ENCODE measurements around the gene ADGRL3. TPM values are rescaled to one million over a fixed set of nuclear protein-coding genes. Genes with fewer than 3 reads are reported as not detected.

The ADGRL3 gene
- total RNA-seq, 2 experiments from 2014 or later = not detected

- intact Hi-C loops (cut with micrococcal nuclease) = no loop called here
Observed at GRCh38 chr4:62053974-62054373, 853.8 kb downstream of the ADGRL3 start.

GRCh38 chr4:62057031-62057430 is 856.9 kb downstream of the ADGRL3 start:
- no peak overlapping the region for H3K4me3 Mint-ChIP-seq
- no peaks in the 10 kb centered on the region for H3K36me3 Mint-ChIP-seq
- peaks cover 13% of the 10 kb centered on the region for H3K9me3 Mint-ChIP-seq
- no peaks in the 10 kb centered on the region for H3K4me1 Mint-ChIP-seq (ENCODE audit: low read depth)
- no peak overlapping the region for H3K27ac Mint-ChIP-seq
- ChIA-PET POLR2A (no interaction called here), CTCF (no interaction called here)
- DNase-seq = no peak
- intact Hi-C loops (cut with micrococcal nuclease) = no loop called here
- H3K27me3 Mint-ChIP-seq = no peaks in the 10 kb centered on the region

More at GRCh38 chr4:62053974-62054373, 853.8 kb downstream of the ADGRL3 start:
- CTCF ChIA-PET = no interaction called here
- H3K36me3 Mint-ChIP-seq = no peaks in the 10 kb centered on the region
- H3K4me3 Mint-ChIP-seq = no peak overlapping the region
- H3K27ac Mint-ChIP-seq = no peak overlapping the region
- no peaks in the 10 kb centered on the region for H3K27me3 Mint-ChIP-seq
- H3K9me3 Mint-ChIP-seq = peaks cover 5% of the 10 kb centered on the region
- no peak for DNase-seq
- POLR2A ChIA-PET = no interaction called here
- H3K4me1 Mint-ChIP-seq (ENCODE audit: low read depth) = no peaks in the 10 kb centered on the region

- Mint-ChIP-seq H3K27me3 (no peaks in the 10 kb centered on the region), H3K27ac (no peak overlapping the region), H3K4me3 (no peak overlapping the region), H3K4me1 (ENCODE audit: low read depth) (no peaks in the 10 kb centered on the region), H3K36me3 (no peaks in the 10 kb centered on the region), H3K9me3 (peaks cover 17% of the 10 kb centered on the region)
- ChIA-PET CTCF (no interaction called here), POLR2A (no interaction called here)
- intact Hi-C loops (cut with micrococcal nuclease) = no loop called here
- DNase-seq = no peak
Observed at GRCh38 chr4:62058571-62058970, 858.4 kb downstream of the ADGRL3 start.

- Mint-ChIP-seq H3K9me3 (peaks cover 25% of the 10 kb centered on the region), H3K36me3 (no peaks in the 10 kb centered on the region), H3K27me3 (no peaks in the 10 kb centered on the region), H3K4me3 (no peak overlapping the region), H3K4me1 (ENCODE audit: low read depth) (no peaks in the 10 kb centered on the region), H3K27ac (no peak overlapping the region)
- CTCF ChIA-PET = no interaction called here
- POLR2A ChIA-PET = no interaction called here
- intact Hi-C loops (cut with micrococcal nuclease) = no loop called here
- DNase-seq = no peak
Observed at GRCh38 chr4:62070291-62070852, 870.2 kb downstream of the ADGRL3 start.

GRCh38 chr4:62075089-62075488 is 875.0 kb downstream of the ADGRL3 start:
- H3K9me3 Mint-ChIP-seq = peaks cover 21% of the 10 kb centered on the region
- H3K27ac Mint-ChIP-seq = no peak overlapping the region
- no peaks in the 10 kb centered on the region for H3K27me3 Mint-ChIP-seq
- no peaks in the 10 kb centered on the region for H3K36me3 Mint-ChIP-seq
- intact Hi-C loops (cut with micrococcal nuclease) = no loop called here
- POLR2A ChIA-PET = no interaction called here
- H3K4me3 Mint-ChIP-seq = no peak overlapping the region
- H3K4me1 Mint-ChIP-seq (ENCODE audit: low read depth) = no peaks in the 10 kb centered on the region
- DNase-seq = no peak
- CTCF ChIA-PET = no interaction called here

- Mint-ChIP-seq H3K4me3 (no peak overlapping the region), H3K27me3 (no peaks in the 10 kb centered on the region), H3K4me1 (ENCODE audit: low read depth) (no peaks in the 10 kb centered on the region), H3K36me3 (no peaks in the 10 kb centered on the region), H3K9me3 (peaks cover 18% of the 10 kb centered on the region), H3K27ac (no peak overlapping the region)
- POLR2A ChIA-PET = no interaction called here
- intact Hi-C loops (cut with micrococcal nuclease) = no loop called here
- DNase-seq = no peak
- CTCF ChIA-PET = no interaction called here
Observed at GRCh38 chr4:62075521-62075920, 875.4 kb downstream of the ADGRL3 start.

GRCh38 chr4:62077406-62077805 is 877.3 kb downstream of the ADGRL3 start:
- Mint-ChIP-seq H3K9me3 (peaks cover 10% of the 10 kb centered on the region), H3K4me1 (ENCODE audit: low read depth) (no peaks in the 10 kb centered on the region), H3K27ac (no peak overlapping the region), H3K36me3 (no peaks in the 10 kb centered on the region), H3K27me3 (no peaks in the 10 kb centered on the region), H3K4me3 (no peak overlapping the region)
- no peak for DNase-seq
- intact Hi-C loops (cut with micrococcal nuclease) = no loop called here
- ChIA-PET POLR2A (no interaction called here), CTCF (no interaction called here)

GRCh38 chr4:62080431-62080830 is 880.3 kb downstream of the ADGRL3 start:
- Mint-ChIP-seq H3K36me3 (no peaks in the 10 kb centered on the region), H3K27me3 (no peaks in the 10 kb centered on the region), H3K27ac (no peak overlapping the region), H3K9me3 (peaks cover 11% of the 10 kb centered on the region), H3K4me1 (ENCODE audit: low read depth) (no peaks in the 10 kb centered on the region), H3K4me3 (no peak overlapping the region)
- POLR2A ChIA-PET = no interaction called here
- DNase-seq = no peak
- intact Hi-C loops (cut with micrococcal nuclease) = no loop called here
- CTCF ChIA-PET = no interaction called here

GRCh38 chr4:62087706-62088105 is 887.6 kb downstream of the ADGRL3 start:
- no peaks in the 10 kb centered on the region for H3K4me1 Mint-ChIP-seq (ENCODE audit: low read depth)
- DNase-seq = no peak
- POLR2A ChIA-PET = no interaction called here
- no peak overlapping the region for H3K4me3 Mint-ChIP-seq
- no peaks in the 10 kb centered on the region for H3K36me3 Mint-ChIP-seq
- H3K9me3 Mint-ChIP-seq = peaks cover 36% of the 10 kb centered on the region
- H3K27ac Mint-ChIP-seq = no peak overlapping the region
- intact Hi-C loops (cut with micrococcal nuclease) = no loop called here
- no peaks in the 10 kb centered on the region for H3K27me3 Mint-ChIP-seq
- CTCF ChIA-PET = no interaction called here

GRCh38 chr4:62093735-62094134 is 893.6 kb downstream of the ADGRL3 start:
- H3K36me3 Mint-ChIP-seq = no peaks in the 10 kb centered on the region
- POLR2A ChIA-PET = no interaction called here

GRCh38 chr4:62096881-62097280 is 896.8 kb downstream of the ADGRL3 start:
- ChIA-PET POLR2A (no interaction called here), CTCF (no interaction called here)
- H3K27me3 Mint-ChIP-seq = no peaks in the 10 kb centered on the region
- intact Hi-C loops (cut with micrococcal nuclease) = no loop called here
- no peak for DNase-seq
- H3K4me3 Mint-ChIP-seq = no peak overlapping the region
- H3K9me3 Mint-ChIP-seq = peaks cover 24% of the 10 kb centered on the region
- H3K36me3 Mint-ChIP-seq = no peaks in the 10 kb centered on the region
- no peak overlapping the region for H3K27ac Mint-ChIP-seq
- no peaks in the 10 kb centered on the region for H3K4me1 Mint-ChIP-seq (ENCODE audit: low read depth)

More at GRCh38 chr4:62093735-62094134, 893.6 kb downstream of the ADGRL3 start:
- H3K4me1 Mint-ChIP-seq (ENCODE audit: low read depth) = no peaks in the 10 kb centered on the region
- no peak for DNase-seq
- H3K27me3 Mint-ChIP-seq = no peaks in the 10 kb centered on the region
- peaks cover 37% of the 10 kb centered on the region for H3K9me3 Mint-ChIP-seq
- no peak overlapping the region for H3K27ac Mint-ChIP-seq
- H3K4me3 Mint-ChIP-seq = no peak overlapping the region
- intact Hi-C loops (cut with micrococcal nuclease) = no loop called here
- CTCF ChIA-PET = no interaction called here

GRCh38 chr4:62115216-62115615 is 915.1 kb downstream of the ADGRL3 start:
- ChIA-PET CTCF (no interaction called here), POLR2A (no interaction called here)
- peaks cover 11% of the 10 kb centered on the region for H3K9me3 Mint-ChIP-seq
- H3K27me3 Mint-ChIP-seq = no peaks in the 10 kb centered on the region
- DNase-seq = no peak
- intact Hi-C loops (cut with micrococcal nuclease) = no loop called here
- H3K4me1 Mint-ChIP-seq (ENCODE audit: low read depth) = no peaks in the 10 kb centered on the region
- H3K27ac Mint-ChIP-seq = no peak overlapping the region
- H3K4me3 Mint-ChIP-seq = no peak overlapping the region
- H3K36me3 Mint-ChIP-seq = no peaks in the 10 kb centered on the region

GRCh38 chr4:62117886-62118285 is 917.8 kb downstream of the ADGRL3 start:
- DNase-seq = no peak
- no peak overlapping the region for H3K27ac Mint-ChIP-seq

GRCh38 chr4:62118558-62118957 is 918.4 kb downstream of the ADGRL3 start:
- Mint-ChIP-seq H3K27ac (no peak overlapping the region), H3K36me3 (no peaks in the 10 kb centered on the region), H3K27me3 (no peaks in the 10 kb centered on the region), H3K4me1 (ENCODE audit: low read depth) (no peaks in the 10 kb centered on the region), H3K4me3 (no peak overlapping the region), H3K9me3 (peaks cover 14% of the 10 kb centered on the region)
- ChIA-PET CTCF (no interaction called here), POLR2A (no interaction called here)
- no peak for DNase-seq
- intact Hi-C loops (cut with micrococcal nuclease) = no loop called here

More at GRCh38 chr4:62117886-62118285, 917.8 kb downstream of the ADGRL3 start:
- Mint-ChIP-seq H3K27me3 (no peaks in the 10 kb centered on the region), H3K9me3 (peaks cover 14% of the 10 kb centered on the region), H3K4me3 (no peak overlapping the region), H3K4me1 (ENCODE audit: low read depth) (no peaks in the 10 kb centered on the region), H3K36me3 (no peaks in the 10 kb centered on the region)
- ChIA-PET CTCF (no interaction called here), POLR2A (no interaction called here)
- intact Hi-C loops (cut with micrococcal nuclease) = no loop called here

Data from activated CD4-positive, alpha-beta memory T cell treated with anti-CD3 and anti-CD28 coated beads for 36 hours (primary cell).